Muscle of leg (tissue), 11 donors: ENCODE data around the gene RAB22A. TPM values are rescaled to one million over a fixed set of nuclear protein-coding genes. Genes with fewer than 3 reads are reported as not detected.
"Not testable (repeated sequence)": the region's sequence is repeated elsewhere in the genome, so short reads cannot be mapped to it uniquely, and the experiment has no call there.

ENCODE experiments used
- DNase-seq: peaks from one replicate; pipeline ENCODE4 v3.0.0; 2013
- H3K27ac ChIP-seq: one replicate; pipeline ENCODE4 v1.5.1; 2013; ENCODE audit warnings: mild to moderate bottlenecking, low read length, control low read depth
- H3K27me3 ChIP-seq: one replicate; pipeline ENCODE4 v1.6.1; 2013; ENCODE audit warnings: low read length; ENCODE audit not compliant: control insufficient read depth, insufficient read depth
- H3K36me3 ChIP-seq: one replicate; pipeline ENCODE4 v1.6.1; 2013; ENCODE audit warnings: low read length; ENCODE audit not compliant: control insufficient read depth, insufficient read depth
- H3K4me1 ChIP-seq: one replicate; pipeline ENCODE4 v1.6.1; 2013; ENCODE audit warnings: low read length; ENCODE audit not compliant: control insufficient read depth, insufficient read depth
- H3K4me3 ChIP-seq: one replicate; pipeline ENCODE4 v1.5.1; 2013; ENCODE audit warnings: low read length, control low read depth
- H3K9me3 ChIP-seq: replicated peaks from 2 replicates; pipeline ENCODE4 v1.6.1; 2013; ENCODE audit warnings: low read depth, low read length; ENCODE audit not compliant: control insufficient read depth
- WGBS: methylation state at CpG from one replicate; pipeline ENCODE4 v1.1.5; 2013; ENCODE audit warnings: missing lambda C conversion rate; ENCODE audit not compliant: insufficient coverage; 5-methylcytosine and 5-hydroxymethylcytosine counted together
- polyA plus RNA-seq, 8 donors: library from polyadenylated mRNA; unstranded; fragments of 120-200 nt; gene quantifications; one replicate each; pipeline versions ENCODE4 v1.2.1 to v1.2.3, GENCODE V29; 2013; ENCODE audit warnings: inconsistent platforms in 1 of 8, low replicate concordance in 1 of 8; ENCODE audit not compliant: insufficient read length in 8 of 8, insufficient read depth in 1 of 8
- total RNA-seq: library from RNA; stranded (reverse); fragments of 120-200 nt; gene quantifications from one replicate; pipeline ENCODE4 v1.2.4, GENCODE V29; 2013

RAB22A gene
- total and polyA plus RNA-seq, 9 donors, result 12.2 to 19.0 (median 14.8) TPM

GRCh38 chr20:58407201-58407873, 97.8 kb downstream of the RAB22A start:
- WGBS, result no CpG with 5 or more reads among the region's 4 CpGs
- H3K4me1 ChIP-seq, result no peaks in the 10 kb centered on the region
- no peak overlapping the region for H3K4me3 ChIP-seq
- no peaks in the 10 kb centered on the region for H3K9me3 ChIP-seq
- no peak overlapping the region for H3K27ac ChIP-seq
- no peak for DNase-seq
- no peaks in the 10 kb centered on the region for H3K36me3 ChIP-seq
- no peaks in the 10 kb centered on the region for H3K27me3 ChIP-seq

GRCh38 chr20:58407966-58408557, 98.5 kb downstream of the RAB22A start:
- WGBS, result no CpG with 5 or more reads among the region's 2 CpGs
- H3K27ac ChIP-seq, result peak overlapping the region; percentile 13

GRCh38 chr20:58408603-58409246, 99.2 kb downstream of the RAB22A start:
- no peak overlapping the region for H3K4me3 ChIP-seq
- H3K27me3 ChIP-seq, result no peaks in the 10 kb centered on the region
- no peaks in the 10 kb centered on the region for H3K4me1 ChIP-seq
- H3K9me3 ChIP-seq, result no peaks in the 10 kb centered on the region
- WGBS, result no CpG with 5 or more reads among the region's 3 CpGs
- H3K27ac ChIP-seq, result peak overlapping the region; percentile 13
- H3K36me3 ChIP-seq, result no peaks in the 10 kb centered on the region
- no peak for DNase-seq

More at GRCh38 chr20:58407966-58408557, 98.5 kb downstream of the RAB22A start:
- Histone ChIP-seq H3K36me3 (no peaks in the 10 kb centered on the region), H3K4me3 (no peak overlapping the region), H3K4me1 (no peaks in the 10 kb centered on the region), H3K27me3 (no peaks in the 10 kb centered on the region), H3K9me3 (no peaks in the 10 kb centered on the region)
- DNase-seq, result no peak

- H3K4me1 ChIP-seq, H3K9me3 ChIP-seq, H3K27ac ChIP-seq, DNase-seq, H3K36me3 ChIP-seq, H3K4me3 ChIP-seq, H3K27me3 ChIP-seq: not testable (repeated sequence)
- WGBS, result 100% methylated on average over 3 of the region's 35 CpGs
These were observed 104.7 kb downstream of the RAB22A start for GRCh38 chr20:58414216-58414615.

- DNase-seq, H3K4me1 ChIP-seq, H3K27ac ChIP-seq, H3K27me3 ChIP-seq, H3K4me3 ChIP-seq, H3K9me3 ChIP-seq: not testable (repeated sequence)
- 98% methylated on average over 15 of the region's 26 CpGs for WGBS
- H3K36me3 ChIP-seq, result peaks cover 12% of the 10 kb centered on the region
These were observed 105.3 kb downstream of the RAB22A start for GRCh38 chr20:58414786-58415185.

- no peak for DNase-seq
- no peaks in the 10 kb centered on the region for H3K27me3 ChIP-seq
- no peak overlapping the region for H3K27ac ChIP-seq
- H3K36me3 ChIP-seq, result peaks cover 20% of the 10 kb centered on the region
- H3K4me1 ChIP-seq, result no peaks in the 10 kb centered on the region
- H3K9me3 ChIP-seq, result no peaks in the 10 kb centered on the region
- no peak overlapping the region for H3K4me3 ChIP-seq
- no CpG with 5 or more reads among the region's 1 CpG for WGBS
These were observed 106.5 kb downstream of the RAB22A start for GRCh38 chr20:58416057-58416456.

- H3K4me3 ChIP-seq, result no peak overlapping the region
- no peaks in the 10 kb centered on the region for H3K9me3 ChIP-seq
- DNase-seq, result no peak
- H3K27ac ChIP-seq, result no peak overlapping the region
- H3K4me1 ChIP-seq, result no peaks in the 10 kb centered on the region
- WGBS, result no CpG with 5 or more reads among the region's 2 CpGs
- H3K36me3 ChIP-seq, result peaks cover 23% of the 10 kb centered on the region
- no peaks in the 10 kb centered on the region for H3K27me3 ChIP-seq
These were observed 107.3 kb downstream of the RAB22A start for GRCh38 chr20:58416835-58417234.

Other genes with a start within 250 kb of the RAB22A start
- gene ANKRD60, start 81.1 kb upstream of the RAB22A start, total RNA-seq, result not detected
- gene ANKRD60, start 81.1 kb upstream of the RAB22A start, polyA plus RNA-seq, result not detected
- 20.7 TPM for gene VAPB, start 79.5 kb downstream of the RAB22A start, total RNA-seq
- gene VAPB, start 79.5 kb downstream of the RAB22A start, polyA plus RNA-seq, result 10 to 100 TPM; 43.6 to 56.6 (median 48.3) TPM
- gene APCDD1L, start 205.7 kb downstream of the RAB22A start, total RNA-seq, result 2.1 TPM
- 1 to 10 TPM; 3.4 to 8.8 (median 5.1) TPM for gene APCDD1L, start 205.7 kb downstream of the RAB22A start, polyA plus RNA-seq